Measurements from ENCODE around the gene SLC26A5.

DNA sequence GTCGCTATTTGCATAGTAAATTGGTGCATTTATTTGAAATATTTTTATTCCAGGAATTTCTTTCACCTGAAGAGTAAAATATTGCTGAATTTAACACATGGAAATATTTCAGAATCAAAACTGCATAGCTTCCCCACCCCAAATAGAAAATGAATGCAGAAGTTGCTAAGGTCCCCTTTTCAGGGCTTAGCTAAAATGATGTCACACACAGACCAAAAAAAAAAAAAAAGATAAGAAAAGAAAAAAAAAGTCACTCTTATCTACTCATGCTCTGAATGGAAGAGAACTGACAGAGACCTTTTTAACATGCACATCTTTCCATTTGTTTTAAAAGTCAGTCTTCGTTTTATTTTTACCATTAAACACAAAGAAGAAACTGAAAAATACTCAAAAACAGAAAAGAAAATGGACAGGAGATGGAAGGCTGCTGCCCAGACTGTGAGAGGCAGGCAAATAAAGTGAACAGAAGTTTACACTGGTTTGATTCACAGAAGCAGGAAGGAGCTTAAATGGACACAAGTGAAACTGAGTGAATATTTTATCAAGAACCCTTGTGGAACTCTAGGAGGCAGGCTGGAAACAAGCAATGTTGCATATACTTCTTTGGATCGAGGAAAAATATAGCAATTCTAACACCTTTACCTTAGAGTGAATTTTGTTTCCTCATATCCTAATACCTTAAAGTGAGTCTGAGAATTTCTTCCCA, 66.6 kb downstream of the SLC26A5 start:
- TF ChIP-seq TAF1 (IDR thresholded peaks at IDR 0.05; ENCODE audit: borderline replicate concordance, insufficient read depth, low read length) (no peak), POLR2AphosphoS5 (IDR thresholded peaks at IDR 0.05; ENCODE audit: low read depth, low read length) (no peak), SIN3A (IDR thresholded peaks at IDR 0.05; ENCODE audit: borderline replicate concordance, insufficient read depth, low read length) (no peak)
- TF ChIP-seq, protein P1, sequence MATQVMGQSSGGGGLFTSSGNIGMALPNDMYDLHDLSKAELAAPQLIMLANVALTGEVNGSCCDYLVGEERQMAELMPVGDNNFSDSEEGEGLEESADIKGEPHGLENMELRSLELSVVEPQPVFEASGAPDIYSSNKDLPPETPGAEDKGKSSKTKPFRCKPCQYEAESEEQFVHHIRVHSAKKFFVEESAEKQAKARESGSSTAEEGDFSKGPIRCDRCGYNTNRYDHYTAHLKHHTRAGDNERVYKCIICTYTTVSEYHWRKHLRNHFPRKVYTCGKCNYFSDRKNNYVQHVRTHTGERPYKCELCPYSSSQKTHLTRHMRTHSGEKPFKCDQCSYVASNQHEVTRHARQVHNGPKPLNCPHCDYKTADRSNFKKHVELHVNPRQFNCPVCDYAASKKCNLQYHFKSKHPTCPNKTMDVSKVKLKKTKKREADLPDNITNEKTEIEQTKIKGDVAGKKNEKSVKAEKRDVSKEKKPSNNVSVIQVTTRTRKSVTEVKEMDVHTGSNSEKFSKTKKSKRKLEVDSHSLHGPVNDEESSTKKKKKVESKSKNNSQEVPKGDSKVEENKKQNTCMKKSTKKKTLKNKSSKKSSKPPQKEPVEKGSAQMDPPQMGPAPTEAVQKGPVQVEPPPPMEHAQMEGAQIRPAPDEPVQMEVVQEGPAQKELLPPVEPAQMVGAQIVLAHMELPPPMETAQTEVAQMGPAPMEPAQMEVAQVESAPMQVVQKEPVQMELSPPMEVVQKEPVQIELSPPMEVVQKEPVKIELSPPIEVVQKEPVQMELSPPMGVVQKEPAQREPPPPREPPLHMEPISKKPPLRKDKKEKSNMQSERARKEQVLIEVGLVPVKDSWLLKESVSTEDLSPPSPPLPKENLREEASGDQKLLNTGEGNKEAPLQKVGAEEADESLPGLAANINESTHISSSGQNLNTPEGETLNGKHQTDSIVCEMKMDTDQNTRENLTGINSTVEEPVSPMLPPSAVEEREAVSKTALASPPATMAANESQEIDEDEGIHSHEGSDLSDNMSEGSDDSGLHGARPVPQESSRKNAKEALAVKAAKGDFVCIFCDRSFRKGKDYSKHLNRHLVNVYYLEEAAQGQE (IDR thresholded peaks at IDR 0.05; ENCODE audit: insufficient read depth in 1 of 2, low read depth in 2 of 2, low read length in 2 of 2): no peak

Measured in PFSK-1 (cell line).